Activated B cell treated with CpG ODN at 0.5 μM for 24 hours (primary cell): ENCODE data around the gene RB1. TPM values are rescaled to one million over a fixed set of nuclear protein-coding genes. Genes with fewer than 3 reads are reported as not detected.
"Not testable (repeated sequence)": the region's sequence is repeated elsewhere in the genome, so short reads cannot be mapped to it uniquely, and the experiment has no call there.

Experiments
- ATAC-seq: fragments of 200-7000 bp; cut with Tn5 transposase; one replicate; pipeline ENCODE4 v1.10.0; 2021; ENCODE audit warnings: low read depth, mild to moderate bottlenecking, moderate library complexity
- CTCF ChIA-PET: fragments of 350-600 bp; sonication (Branson Sonifier 250); formaldehyde crosslinking; loops from one replicate; lab custom pipeline; 2021; ENCODE audit warnings: antibody characterized with exemption; lab: Charles Lee
- POLR2A ChIA-PET: fragments of 350-600 bp; sonication (Branson Sonifier 250); formaldehyde crosslinking; loops from one replicate; lab custom pipeline; 2021; ENCODE audit warnings: antibody characterized with exemption; lab: Charles Lee
- DNase-seq: peaks from one replicate; pipeline ENCODE4 v3.0.0; 2022
- H3K27ac Mint-ChIP-seq: one replicate; pipeline ENCODE4 v1.8.0; 2020; ENCODE audit warnings: mixed read lengths
- H3K27me3 Mint-ChIP-seq: one replicate; pipeline ENCODE4 v1.8.0; 2021; ENCODE audit warnings: mixed read lengths
- H3K36me3 Mint-ChIP-seq: one replicate; pipeline ENCODE4 v1.8.0; 2021; ENCODE audit warnings: low read depth, mixed read lengths
- H3K4me1 Mint-ChIP-seq: one replicate; pipeline ENCODE4 v1.8.0; 2021; ENCODE audit warnings: mixed read lengths
- H3K4me3 Mint-ChIP-seq: one replicate; pipeline ENCODE4 v1.8.0; 2020; ENCODE audit warnings: mild to moderate bottlenecking, mixed read lengths
- H3K9me3 Mint-ChIP-seq: one replicate; pipeline ENCODE4 v1.8.0; 2020; ENCODE audit warnings: mixed read lengths
- CTCF ChIP-seq: fragments of 200-600 bp; IDR thresholded peaks from one replicate; pipeline ENCODE4 v1.8.0; 2022; ENCODE audit warnings: antibody characterized with exemption, mild to moderate bottlenecking
- intact Hi-C: fragments of 100-400 bp; cut with micrococcal nuclease; formaldehyde crosslinking; loops from one replicate; pipeline ENCODE4 v1.15.1; 2024
- total RNA-seq: library from RNA; stranded (reverse); gene quantifications from 2 replicates; pipeline ENCODE4 v1.2.3, GENCODE V29; 2022

Gene RB1
- total RNA-seq, 1 donor from 2014 or later, result 70.5 TPM

- ChIA-PET POLR2A (interaction anchor here (2.6 to 5.4 kb wide), 2 partner anchors 10 to 15 kb away, joined by 15 to 55 read pairs; partner anchors contain the start of gene RB1), CTCF (no interaction called here)
- Mint-ChIP-seq H3K4me1 (peaks cover 51% of the 10 kb centered on the region), H3K27ac (no peak overlapping the region), H3K27me3 (no peaks in the 10 kb centered on the region), H3K4me3 (peak overlapping the region; percentile 81), H3K9me3 (peaks cover 5% of the 10 kb centered on the region), H3K36me3 (peaks cover 75% of the 10 kb centered on the region)
- ATAC-seq (peak; percentile 15), DNase-seq (no peak)
- intact Hi-C loops, result loop anchor here (1.0 kb wide), 1 partner anchor 260 kb away; no protein-coding TSS in a partner anchor
- TF ChIP-seq CTCF, result no peak
Measured at GRCh38 chr13:48320399-48320790, 16.8 kb downstream of the RB1 start.

- ATAC-seq (no peak), DNase-seq (no peak)
- CTCF ChIA-PET, result no interaction called here
- TF ChIP-seq CTCF, result no peak
- POLR2A ChIA-PET, result interaction anchor here (5.4 kb wide), 1 partner anchor 15 kb away, joined by 55 read pairs; the partner anchor contains the start of gene RB1
- Mint-ChIP-seq H3K4me3 (peak overlapping the region; percentile 81), H3K9me3 (peaks cover 5% of the 10 kb centered on the region), H3K27me3 (no peaks in the 10 kb centered on the region), H3K36me3 (peaks cover 69% of the 10 kb centered on the region), H3K27ac (no peak overlapping the region), H3K4me1 (peaks cover 47% of the 10 kb centered on the region)
- intact Hi-C loops, result loop anchor here (1.0 kb wide), 1 partner anchor 259 kb away; no protein-coding TSS in a partner anchor
Measured at GRCh38 chr13:48320891-48321510, 17.4 kb downstream of the RB1 start.

GRCh38 chr13:48322294-48322693 lies 18.7 kb downstream of the RB1 start:
- ATAC-seq, result no peak
- intact Hi-C loops, result no loop called here
- Mint-ChIP-seq H3K4me3 (no peak overlapping the region), H3K36me3 (peaks cover 60% of the 10 kb centered on the region), H3K9me3 (peaks cover 5% of the 10 kb centered on the region), H3K27ac (no peak overlapping the region), H3K27me3 (no peaks in the 10 kb centered on the region), H3K4me1 (peaks cover 44% of the 10 kb centered on the region)
- no peak for DNase-seq
- CTCF ChIA-PET, result no interaction called here
- POLR2A ChIA-PET, result no interaction called here
- TF ChIP-seq CTCF, result no peak

GRCh38 chr13:48333976-48334375 lies 30.4 kb downstream of the RB1 start:
- no peak for TF ChIP-seq CTCF
- ATAC-seq, result no peak
- no peaks in the 10 kb centered on the region for H3K9me3 Mint-ChIP-seq
- H3K27ac Mint-ChIP-seq, result no peak overlapping the region
- no peak overlapping the region for H3K4me3 Mint-ChIP-seq
- peaks cover 36% of the 10 kb centered on the region for H3K36me3 Mint-ChIP-seq
- H3K4me1 Mint-ChIP-seq, result peaks cover 17% of the 10 kb centered on the region
- CTCF ChIA-PET, result interaction anchor here (0.7 to 5.5 kb wide), 18 partner anchors 7 to 436 kb away, joined by 3 to 92 read pairs (median 4); no protein-coding TSS in a partner anchor
- intact Hi-C loops, result loop anchor here (1.0 to 10.0 kb wide), 6 partner anchors 30 to 435 kb away; no protein-coding TSS in a partner anchor
- DNase-seq, result no peak
- no peaks in the 10 kb centered on the region for H3K27me3 Mint-ChIP-seq
- POLR2A ChIA-PET, result interaction anchor here (2.2 to 2.5 kb wide), 2 partner anchors 31 to 246 kb away, joined by 11 to 28 read pairs; partner anchors contain the start of gene RB1

GRCh38 chr13:48334534-48335127 lies 31.1 kb downstream of the RB1 start:
- intact Hi-C loops, result loop anchor here (1.0 to 10.0 kb wide), 6 partner anchors 30 to 435 kb away; no protein-coding TSS in a partner anchor
- DNase-seq (no peak), ATAC-seq (peak; percentile 37)
- no peak overlapping the region for H3K4me3 Mint-ChIP-seq
- H3K36me3 Mint-ChIP-seq, result peaks cover 39% of the 10 kb centered on the region
- peak; percentile 42 for TF ChIP-seq CTCF
- H3K27me3 Mint-ChIP-seq, result no peaks in the 10 kb centered on the region
- peaks cover 17% of the 10 kb centered on the region for H3K4me1 Mint-ChIP-seq
- no peaks in the 10 kb centered on the region for H3K9me3 Mint-ChIP-seq
- POLR2A ChIA-PET, result interaction anchor here (2.2 to 2.5 kb wide), 2 partner anchors 31 to 245 kb away, joined by 11 to 28 read pairs; partner anchors contain the start of gene RB1
- CTCF ChIA-PET, result interaction anchor here (0.7 to 5.5 kb wide), 17 partner anchors 17 to 436 kb away, joined by 3 to 92 read pairs (median 4); no protein-coding TSS in a partner anchor
- H3K27ac Mint-ChIP-seq, result no peak overlapping the region

- intact Hi-C loops, result loop anchor here (10.0 kb wide), 1 partner anchor 306 kb away; no protein-coding TSS in a partner anchor
- CTCF ChIA-PET, H3K27me3 Mint-ChIP-seq, DNase-seq, H3K4me1 Mint-ChIP-seq, H3K27ac Mint-ChIP-seq, H3K9me3 Mint-ChIP-seq, POLR2A ChIA-PET, H3K4me3 Mint-ChIP-seq, ATAC-seq: not testable (repeated sequence)
- peaks cover 41% of the 10 kb centered on the region for H3K36me3 Mint-ChIP-seq
Measured at GRCh38 chr13:48339198-48339597, 35.6 kb downstream of the RB1 start.
